GM12875 (cell line): Measurements from ENCODE around the gene UTRN.

ENCODE experiments used
- H3K4me3 ChIP-seq: one replicate; pipeline ENCODE4 v1.5.1; 2011; ENCODE audit warnings: low read depth, low read length, control low read depth
- TF ChIP-seq, protein P1 (sequence below): IDR thresholded peaks from 2 replicates; pipeline ENCODE4 v1.5.1; 2011; ENCODE audit warnings: low read depth, mild to moderate bottlenecking, control low read depth, inconsistent platforms, low read length, moderate library complexity, borderline replicate concordance; ENCODE audit not compliant: insufficient read depth

UTRN gene

DNA sequence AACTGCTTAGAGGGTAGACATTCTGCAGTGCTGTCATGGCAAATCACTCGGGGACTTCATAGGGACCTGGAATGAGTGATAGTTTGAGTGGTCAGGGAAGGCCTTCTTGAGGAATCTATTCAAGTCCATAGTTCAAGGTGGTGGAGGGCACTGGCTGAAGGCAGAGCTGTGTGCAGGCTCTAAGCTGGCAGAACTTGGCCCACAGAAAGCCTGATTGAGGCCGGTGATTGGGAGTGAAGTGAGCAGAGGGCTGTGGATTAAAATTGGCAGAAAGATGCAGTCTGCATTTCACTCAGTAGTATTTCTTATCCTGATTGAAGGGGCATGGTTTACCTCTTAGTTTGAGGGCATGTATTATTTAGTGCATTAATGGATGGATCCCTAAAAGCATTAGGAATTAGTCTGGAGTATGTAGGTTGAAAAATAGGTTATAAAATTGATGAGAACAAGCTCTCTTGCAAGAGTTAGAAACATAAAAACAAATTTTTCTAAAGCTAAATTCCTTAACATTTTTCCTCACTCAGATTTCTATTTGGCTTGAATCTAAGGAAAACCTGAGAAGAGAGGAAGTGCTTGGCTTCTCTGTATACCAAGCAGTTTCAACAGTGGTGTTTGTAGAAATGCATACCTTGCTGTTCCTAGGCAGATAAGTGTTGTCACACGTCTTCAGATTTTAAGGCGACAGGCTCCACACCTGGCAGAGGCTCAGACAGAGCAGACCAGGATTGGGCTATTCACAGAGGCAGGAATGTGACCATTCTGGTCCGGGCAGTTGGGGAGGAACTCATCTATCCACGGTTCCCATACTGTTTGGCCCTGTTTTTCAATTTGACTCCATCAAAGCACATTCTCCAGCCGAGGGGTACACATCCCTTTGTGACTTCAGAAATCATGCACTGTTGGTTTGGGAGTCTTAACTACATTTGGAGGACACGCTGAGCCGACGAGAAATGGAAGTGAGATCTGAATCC lies 45.2 kb downstream of the UTRN start:
- TF ChIP-seq, protein P1, sequence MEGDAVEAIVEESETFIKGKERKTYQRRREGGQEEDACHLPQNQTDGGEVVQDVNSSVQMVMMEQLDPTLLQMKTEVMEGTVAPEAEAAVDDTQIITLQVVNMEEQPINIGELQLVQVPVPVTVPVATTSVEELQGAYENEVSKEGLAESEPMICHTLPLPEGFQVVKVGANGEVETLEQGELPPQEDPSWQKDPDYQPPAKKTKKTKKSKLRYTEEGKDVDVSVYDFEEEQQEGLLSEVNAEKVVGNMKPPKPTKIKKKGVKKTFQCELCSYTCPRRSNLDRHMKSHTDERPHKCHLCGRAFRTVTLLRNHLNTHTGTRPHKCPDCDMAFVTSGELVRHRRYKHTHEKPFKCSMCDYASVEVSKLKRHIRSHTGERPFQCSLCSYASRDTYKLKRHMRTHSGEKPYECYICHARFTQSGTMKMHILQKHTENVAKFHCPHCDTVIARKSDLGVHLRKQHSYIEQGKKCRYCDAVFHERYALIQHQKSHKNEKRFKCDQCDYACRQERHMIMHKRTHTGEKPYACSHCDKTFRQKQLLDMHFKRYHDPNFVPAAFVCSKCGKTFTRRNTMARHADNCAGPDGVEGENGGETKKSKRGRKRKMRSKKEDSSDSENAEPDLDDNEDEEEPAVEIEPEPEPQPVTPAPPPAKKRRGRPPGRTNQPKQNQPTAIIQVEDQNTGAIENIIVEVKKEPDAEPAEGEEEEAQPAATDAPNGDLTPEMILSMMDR = no peak
- H3K4me3 ChIP-seq = no peak overlapping the region

DNA sequence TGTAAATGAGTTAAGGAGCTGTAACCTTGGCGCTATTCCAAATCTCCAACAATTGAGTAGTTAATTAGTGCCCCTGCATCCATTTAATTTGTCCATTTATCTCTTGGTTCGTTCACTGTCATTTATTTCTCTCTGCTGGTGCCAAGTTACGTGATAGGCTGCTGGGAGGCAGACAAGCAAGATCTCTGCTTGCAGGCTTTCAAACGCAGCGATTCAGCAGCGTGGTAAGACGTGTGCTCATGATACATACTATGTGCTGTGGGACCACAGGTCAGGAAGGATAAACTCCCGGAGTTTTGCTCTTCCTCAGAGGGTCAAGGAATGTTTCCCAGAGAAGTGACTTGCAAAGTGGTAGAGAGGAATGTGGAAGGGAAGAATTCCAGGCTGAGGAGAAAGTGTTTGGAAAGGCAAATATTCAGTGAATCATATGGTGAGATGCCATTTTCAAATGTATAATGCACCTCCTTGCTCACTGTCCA lies 46.4 kb downstream of the UTRN start:
- no peak overlapping the region for H3K4me3 ChIP-seq
- TF ChIP-seq, protein P1 = no peak

DNA sequence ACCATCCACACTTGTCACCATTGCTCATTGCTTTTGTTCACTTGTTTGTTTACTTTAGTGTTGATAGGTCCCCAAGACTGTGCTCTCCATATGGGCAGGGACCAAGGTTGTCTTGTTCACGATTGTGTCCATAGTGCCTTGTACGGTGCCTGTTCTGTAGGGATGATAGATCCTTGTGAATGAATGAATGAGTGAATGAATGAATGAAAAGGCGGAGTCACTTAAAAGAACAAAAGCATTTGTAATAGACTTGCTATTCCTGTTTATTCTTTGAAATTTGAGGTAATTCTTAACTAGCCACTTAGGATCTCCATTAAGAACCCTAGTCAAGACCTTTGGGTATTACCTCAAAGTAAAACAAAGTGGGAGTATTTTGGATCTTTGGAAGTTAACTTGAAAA lies 47.0 kb downstream of the UTRN start:
- H3K4me3 ChIP-seq = no peak overlapping the region
- TF ChIP-seq, protein P1 = no peak

DNA sequence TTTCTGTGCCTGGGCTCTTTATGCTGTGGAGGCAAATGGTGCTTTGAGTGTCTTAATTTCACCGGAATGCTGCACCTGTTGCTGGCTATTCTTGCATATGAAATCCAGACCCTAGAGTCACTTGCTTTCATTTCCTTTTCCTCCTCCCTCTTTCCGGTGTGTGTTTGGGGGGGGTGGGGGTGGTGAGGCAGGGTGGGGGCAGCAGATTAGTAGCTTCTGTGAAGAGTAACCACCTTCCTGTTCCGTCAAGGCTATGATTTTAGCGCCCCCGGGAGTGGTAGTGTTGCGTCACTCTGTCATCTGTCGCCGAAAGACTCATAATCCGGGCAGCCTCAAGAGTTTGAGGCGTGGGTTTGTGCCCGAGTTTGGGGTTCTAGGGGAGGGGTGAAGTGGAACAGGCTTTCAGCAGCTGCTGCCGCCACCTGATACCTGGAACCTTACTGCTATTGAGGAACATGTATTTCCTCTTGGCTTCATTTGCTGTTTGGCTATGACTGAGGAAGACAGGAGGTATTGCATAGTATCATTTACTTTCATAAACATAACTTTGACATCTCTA lies 49.1 kb downstream of the UTRN start:
- no peak overlapping the region for H3K4me3 ChIP-seq
- TF ChIP-seq, protein P1 = no peak
